Large intestine (tissue), 3 donors: ENCODE measurements around the gene HSPA8. TPM values are rescaled to one million over a fixed set of nuclear protein-coding genes. Genes with fewer than 3 reads are reported as not detected.

Experiments used
- DNase-seq, 2 donors: peaks; one replicate each; pipeline versions ENCODE4 v3.0.0 to v3.0.0-alpha.2; 2013
- H3K27ac ChIP-seq: one replicate; pipeline ENCODE4 v1.5.1; 2013; ENCODE audit warnings: low read length
- H3K27me3 ChIP-seq: 2 replicates; pipeline ENCODE4 v1.6.1; 2013; ENCODE audit warnings: low read length; ENCODE audit not compliant: control insufficient read depth, insufficient read depth
- H3K36me3 ChIP-seq: 2 replicates; pipeline ENCODE4 v1.6.1; 2013; ENCODE audit warnings: low read length; ENCODE audit not compliant: control insufficient read depth, insufficient read depth
- H3K4me1 ChIP-seq: one replicate; pipeline ENCODE4 v1.6.1; 2013; ENCODE audit warnings: low read length; ENCODE audit not compliant: control insufficient read depth, insufficient read depth
- H3K4me3 ChIP-seq: one replicate; pipeline ENCODE4 v1.5.1; 2013; ENCODE audit warnings: low read length
- H3K9me3 ChIP-seq: one replicate; pipeline ENCODE4 v1.6.1; 2013; ENCODE audit warnings: mild to moderate bottlenecking, low read depth, low read length, moderate library complexity; ENCODE audit not compliant: control insufficient read depth
- WGBS: methylation state at CpG from one replicate; pipeline ENCODE4 v1.1.5; 2013; ENCODE audit warnings: low lambda C conversion rate; ENCODE audit not compliant: insufficient coverage; 5-methylcytosine and 5-hydroxymethylcytosine counted together
- polyA plus RNA-seq: library from polyadenylated mRNA; unstranded; fragments of 120-200 nt; gene quantifications from one replicate; pipeline ENCODE4 v1.2.1, GENCODE V29; 2013

Gene HSPA8
- polyA plus RNA-seq, 1 donor = 1,403 TPM

GRCh38 chr11:123051634-123052033 is 10.3 kb downstream of the HSPA8 start:
- H3K9me3 ChIP-seq = no peaks in the 10 kb centered on the region
- H3K4me1 ChIP-seq = no peaks in the 10 kb centered on the region
- peaks cover 25% of the 10 kb centered on the region for H3K36me3 ChIP-seq
- no peak overlapping the region for H3K4me3 ChIP-seq
- H3K27me3 ChIP-seq = no peaks in the 10 kb centered on the region
- no peak overlapping the region for H3K27ac ChIP-seq
- WGBS = 100% methylated on average over 1 of the region's 4 CpGs
- no peak for DNase-seq

DNA sequence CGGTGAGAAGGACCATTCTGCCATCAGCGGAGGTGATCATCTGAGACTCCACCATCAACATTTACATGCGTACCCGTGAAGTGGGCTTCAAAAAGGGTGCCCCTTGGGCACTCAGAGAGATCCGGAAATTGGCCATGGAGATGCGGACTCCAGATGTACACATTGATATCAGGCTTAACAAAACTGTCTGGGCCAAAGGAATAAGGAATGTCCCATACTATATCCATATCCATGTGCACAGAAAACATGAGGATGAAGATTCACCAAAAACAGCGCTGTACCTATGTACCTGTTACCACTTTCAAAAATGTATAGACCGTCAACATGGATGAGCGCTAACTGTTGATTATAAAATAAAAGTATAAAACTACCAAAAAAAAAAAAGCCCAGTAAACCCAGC is 10.8 kb downstream of the HSPA8 start:
- no peak overlapping the region for H3K27ac ChIP-seq
- H3K27me3 ChIP-seq = no peaks in the 10 kb centered on the region
- peaks cover 20% of the 10 kb centered on the region for H3K36me3 ChIP-seq
- H3K4me3 ChIP-seq = no peak overlapping the region
- no peaks in the 10 kb centered on the region for H3K9me3 ChIP-seq
- H3K4me1 ChIP-seq = no peaks in the 10 kb centered on the region
- no peak for DNase-seq
- 92% methylated on average over 3 of the region's 9 CpGs for WGBS

DNA sequence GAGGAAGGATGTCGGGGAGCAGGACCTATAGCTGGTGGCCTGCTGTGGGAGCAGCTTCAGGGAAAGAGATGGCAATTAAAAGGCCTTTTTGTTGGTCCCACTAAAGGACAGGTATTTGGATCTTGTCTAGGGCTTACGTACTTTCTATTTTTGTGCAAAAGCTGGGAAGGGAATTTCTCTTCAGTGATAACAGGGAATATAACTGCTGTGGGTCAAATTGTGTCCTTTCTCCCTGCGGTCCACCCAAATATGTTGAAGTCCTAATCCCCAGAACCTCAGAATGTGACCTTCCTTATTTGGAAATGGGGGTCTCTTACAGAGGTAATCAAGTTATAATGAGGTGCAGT is 14.0 kb downstream of the HSPA8 start:
- Histone ChIP-seq H3K27ac (no peak overlapping the region), H3K27me3 (no peaks in the 10 kb centered on the region), H3K9me3 (no peaks in the 10 kb centered on the region), H3K4me3 (no peak overlapping the region), H3K4me1 (no peaks in the 10 kb centered on the region), H3K36me3 (no peaks in the 10 kb centered on the region)
- no peak for DNase-seq
- WGBS = 60% methylated on average over 1 of the region's 3 CpGs

DNA sequence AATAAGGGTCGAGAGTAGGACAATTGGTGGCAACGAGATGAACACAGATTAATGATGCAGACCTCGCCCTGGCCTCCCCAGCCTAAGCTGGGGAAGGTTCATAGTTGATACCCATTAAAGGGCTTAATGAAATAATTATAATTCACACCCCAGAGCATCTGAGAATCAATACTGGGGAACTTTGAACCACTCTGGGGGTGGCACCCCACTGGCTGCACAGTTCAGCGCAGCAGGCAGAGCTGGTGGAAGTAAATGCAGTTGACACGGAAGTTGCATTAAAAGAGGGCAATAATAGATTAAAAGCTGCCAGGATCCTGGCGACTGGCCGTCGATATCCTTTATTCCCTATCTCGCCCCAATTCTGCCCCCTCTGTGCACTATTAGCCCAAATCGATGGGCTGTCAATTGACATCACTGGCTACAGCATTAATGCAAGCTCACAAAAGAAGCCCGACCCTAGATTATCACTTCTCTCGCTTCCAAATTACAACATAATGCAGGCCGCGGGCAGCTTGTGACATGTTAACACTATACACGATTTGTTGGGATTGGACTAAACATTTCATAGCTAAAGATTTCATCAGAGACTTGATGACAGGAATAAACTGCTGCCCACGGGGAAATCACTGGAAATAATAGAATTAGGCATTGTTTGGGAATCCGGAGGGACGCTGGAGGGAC is 14.5 kb downstream of the HSPA8 start:
- H3K9me3 ChIP-seq = no peaks in the 10 kb centered on the region
- H3K36me3 ChIP-seq = no peaks in the 10 kb centered on the region
- H3K4me1 ChIP-seq = no peaks in the 10 kb centered on the region
- no peaks in the 10 kb centered on the region for H3K27me3 ChIP-seq
- 93% methylated on average over 3 of the region's 18 CpGs for WGBS
- H3K4me3 ChIP-seq = no peak overlapping the region
- no peak for DNase-seq
- H3K27ac ChIP-seq = no peak overlapping the region

- no peaks in the 10 kb centered on the region for H3K9me3 ChIP-seq
- no peaks in the 10 kb centered on the region for H3K36me3 ChIP-seq
- WGBS = 79% methylated on average over 2 of the region's 5 CpGs
- H3K27me3 ChIP-seq = no peaks in the 10 kb centered on the region
- no peak for DNase-seq
- H3K27ac ChIP-seq = no peak overlapping the region
- H3K4me3 ChIP-seq = no peak overlapping the region
- no peaks in the 10 kb centered on the region for H3K4me1 ChIP-seq
Observed at GRCh38 chr11:123046473-123047259, 15.3 kb downstream of the HSPA8 start.

GRCh38 chr11:123045101-123045500 is 16.8 kb downstream of the HSPA8 start:
- WGBS = no CpG with 5 or more reads among the region's 1 CpG

GRCh38 chr11:123041185-123041584 is 20.8 kb downstream of the HSPA8 start:
- no peaks in the 10 kb centered on the region for H3K27me3 ChIP-seq
- H3K36me3 ChIP-seq = no peaks in the 10 kb centered on the region
- no CpG with 5 or more reads among the region's 10 CpGs for WGBS
- H3K4me3 ChIP-seq = no peak overlapping the region
- H3K27ac ChIP-seq = no peak overlapping the region
- no peaks in the 10 kb centered on the region for H3K9me3 ChIP-seq
- no peaks in the 10 kb centered on the region for H3K4me1 ChIP-seq
- DNase-seq = no peak

More at GRCh38 chr11:123045101-123045500, 16.8 kb downstream of the HSPA8 start:
- DNase-seq = no peak
- Histone ChIP-seq H3K36me3 (no peaks in the 10 kb centered on the region), H3K27me3 (no peaks in the 10 kb centered on the region), H3K27ac (no peak overlapping the region), H3K9me3 (no peaks in the 10 kb centered on the region), H3K4me3 (no peak overlapping the region), H3K4me1 (no peaks in the 10 kb centered on the region)

GRCh38 chr11:123040111-123040432 is 21.9 kb downstream of the HSPA8 start:
- WGBS = no CpG with 5 or more reads among the region's 11 CpGs
- H3K27ac ChIP-seq = no peak overlapping the region
- H3K9me3 ChIP-seq = no peaks in the 10 kb centered on the region
- H3K27me3 ChIP-seq = no peaks in the 10 kb centered on the region
- DNase-seq = no peak
- no peaks in the 10 kb centered on the region for H3K36me3 ChIP-seq
- H3K4me1 ChIP-seq = no peaks in the 10 kb centered on the region
- no peak overlapping the region for H3K4me3 ChIP-seq

GRCh38 chr11:123035831-123036230 is 26.1 kb downstream of the HSPA8 start:
- no peak for DNase-seq
- Histone ChIP-seq H3K4me3 (no peak overlapping the region), H3K27me3 (no peaks in the 10 kb centered on the region), H3K36me3 (no peaks in the 10 kb centered on the region), H3K4me1 (no peaks in the 10 kb centered on the region), H3K27ac (no peak overlapping the region), H3K9me3 (no peaks in the 10 kb centered on the region)
- 90% methylated on average over 2 of the region's 10 CpGs for WGBS

GRCh38 chr11:123034597-123034996 is 27.3 kb downstream of the HSPA8 start:
- WGBS = no CpG with 5 or more reads among the region's 6 CpGs
- H3K4me3 ChIP-seq = no peak overlapping the region
- no peaks in the 10 kb centered on the region for H3K9me3 ChIP-seq
- no peaks in the 10 kb centered on the region for H3K27me3 ChIP-seq
- no peak overlapping the region for H3K27ac ChIP-seq
- no peaks in the 10 kb centered on the region for H3K4me1 ChIP-seq
- no peak for DNase-seq
- H3K36me3 ChIP-seq = no peaks in the 10 kb centered on the region

DNA sequence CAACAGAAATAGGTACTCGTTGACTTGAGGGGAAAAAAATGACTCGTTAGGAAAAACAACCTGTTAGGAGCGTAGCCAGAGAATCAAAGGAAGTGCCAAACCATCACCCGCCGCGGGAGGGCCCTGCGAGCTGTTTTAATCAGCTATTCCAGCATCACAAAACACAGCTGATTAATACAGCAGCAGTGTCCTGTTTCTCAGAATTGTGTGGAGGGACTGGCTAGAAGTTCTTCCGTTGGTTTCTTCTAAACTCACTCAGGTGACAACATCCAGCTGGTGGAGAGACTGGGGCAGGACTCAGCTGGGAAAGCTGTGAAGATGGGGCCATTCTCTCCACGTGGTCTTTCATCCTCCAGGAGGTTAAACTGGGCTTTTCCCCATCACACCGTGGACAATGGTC is 28.0 kb downstream of the HSPA8 start:
- DNase-seq = no peak
- H3K27me3 ChIP-seq = no peaks in the 10 kb centered on the region
- WGBS = no CpG with 5 or more reads among the region's 10 CpGs

More for the DNA sequence above, 28.0 kb downstream of the HSPA8 start:
- Histone ChIP-seq H3K4me3 (no peak overlapping the region), H3K9me3 (no peaks in the 10 kb centered on the region), H3K4me1 (no peaks in the 10 kb centered on the region), H3K27ac (no peak overlapping the region), H3K36me3 (no peaks in the 10 kb centered on the region)
